Panc1 (cell line): ENCODE measurements around the gene GNG7.

Experiments used
- CTCF ChIP-seq: fragments of 450-650 bp; IDR thresholded peaks from 2 replicates; pipeline ENCODE4 v1.5.1; 2017; ENCODE audit warnings: mild to moderate bottlenecking
- POLR2AphosphoS5 ChIP-seq: IDR thresholded peaks from 2 replicates; pipeline ENCODE4 v1.6.1; 2012; ENCODE audit warnings: mild to moderate bottlenecking, low read depth, low read length, moderate library complexity

DNA sequence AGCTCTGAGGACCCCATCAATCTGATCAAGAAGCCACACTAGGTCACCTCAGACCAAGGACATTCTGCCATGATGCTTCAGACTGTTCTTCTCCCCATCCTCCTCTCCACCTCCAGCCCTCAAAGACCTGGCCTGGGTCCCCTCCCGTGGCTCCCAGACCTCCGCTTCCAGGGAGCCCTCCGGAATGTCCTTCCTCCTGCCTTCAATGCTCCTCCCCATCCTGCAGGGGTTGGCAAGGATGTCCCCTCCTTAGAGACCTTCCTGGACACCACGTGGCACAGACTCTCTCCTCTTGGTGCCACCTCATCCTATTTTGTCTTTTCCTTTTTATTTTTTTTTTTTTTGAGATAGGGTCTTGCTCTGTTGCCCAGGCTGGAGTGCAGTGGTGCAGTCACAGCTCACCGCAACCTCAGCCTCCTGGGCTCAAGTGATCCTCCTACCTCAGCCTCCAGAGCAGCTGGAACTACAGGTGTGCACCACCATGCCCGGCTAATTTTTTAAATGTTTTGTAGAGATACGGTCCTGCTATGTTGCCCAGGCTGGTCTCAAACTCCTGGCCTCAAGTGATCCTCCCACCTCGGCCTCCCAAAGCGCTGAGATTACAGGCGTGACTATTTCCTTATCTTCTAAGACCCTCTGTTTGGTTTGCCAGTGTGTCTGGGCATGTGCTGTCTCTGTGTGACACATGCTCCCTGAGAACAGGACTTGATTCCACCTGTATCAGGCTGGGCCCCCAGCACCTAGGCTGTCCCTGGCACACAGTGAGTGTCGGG, 84.9 kb downstream of the GNG7 start:
- TF ChIP-seq CTCF (no peak), POLR2AphosphoS5 (no peak)
